Upper lobe of left lung (tissue), 6 donors: ENCODE data around the gene VPS39. TPM values are rescaled to one million over a fixed set of nuclear protein-coding genes. Genes with fewer than 3 reads are reported as not detected.

Experiments used
- ATAC-seq, 2 donors: fragments of 200-7000 bp; cut with Tn5 transposase; one replicate each; pipeline ENCODE4 v1.9.1; 2022; ENCODE audit warnings: mild to moderate bottlenecking in 2 of 2, moderate library complexity in 2 of 2; ENCODE audit not compliant: low FRiP score in 2 of 2
- DNase-seq, 2 donors: peaks; one replicate each; pipeline ENCODE4 v3.0.0-alpha.2; 2019 to 2020
- H3K27ac ChIP-seq, 4 donors: fragments of 200-600 bp; sonication (generic); one replicate each; pipeline ENCODE4 v1.5.1; 2016 to 2019
- H3K27me3 ChIP-seq, 4 donors: fragments of 200-600 bp; sonication (generic); one replicate each; pipeline ENCODE4 v1.5.1; 2017 to 2019
- H3K36me3 ChIP-seq, 4 donors: fragments of 200-600 bp; sonication (generic); one replicate each; pipeline ENCODE4 v1.5.1; 2016 to 2019
- H3K4me1 ChIP-seq, 4 donors: fragments of 200-600 bp; sonication (generic); one replicate each; pipeline ENCODE4 v1.5.1; 2018 to 2019
- H3K4me3 ChIP-seq, 4 donors: fragments of 200-600 bp; sonication (generic); one replicate each; pipeline ENCODE4 v1.5.1; 2017 to 2019; ENCODE audit warnings: mild to moderate bottlenecking in 2 of 4, moderate library complexity in 1 of 4
- H3K9me3 ChIP-seq, 4 donors: fragments of 200-600 bp; sonication (generic); one replicate each; pipeline ENCODE4 v1.5.1; 2018 to 2019
- CTCF ChIP-seq, 6 experiments: fragments of 450-650 bp in 4 of 6; fragments of 200-600 bp in 2 of 6; sonication (generic) in 2 of 6; IDR thresholded peaks; one replicate each; pipeline ENCODE4 v1.5.1; 2016 to 2019; ENCODE audit warnings: antibody characterized with exemption in 6 of 6
- EP300 ChIP-seq, 4 donors: sonication (generic); formaldehyde crosslinking; IDR thresholded peaks; one replicate each; pipeline ENCODE4 v1.5.1; 2017; ENCODE audit warnings: antibody characterized with exemption in 4 of 4, control low read depth in 2 of 4
- POLR2A ChIP-seq, 4 donors: fragments of 450-650 bp; IDR thresholded peaks; one replicate each; pipeline ENCODE4 v1.5.1; 2016 to 2017; ENCODE audit warnings: antibody characterized with exemption in 4 of 4, mild to moderate bottlenecking in 2 of 4
- POLR2AphosphoS5 ChIP-seq, 2 donors: sonication (generic); formaldehyde crosslinking; IDR thresholded peaks; one replicate each; pipeline ENCODE4 v1.5.1; 2017; ENCODE audit warnings: antibody characterized with exemption in 2 of 2
- WGBS, 2 donors: methylation state at CpG; one replicate each; pipeline ENCODE4 v1.1.5; 2017 to 2018; 5-methylcytosine and 5-hydroxymethylcytosine counted together
- total RNA-seq, 6 donors: library from RNA; depleted of rRNA in 4 of 6; stranded (reverse); fragments of >200 nt in 4 of 6; gene quantifications; one replicate each; pipeline versions ENCODE4 v1.1.0 to v1.2.1, GENCODE V29; 2016 to 2021
- donor health status: DM: no; HTN: no; CAD: no; lungs with moderate emphysema.
- donor health status: DM: no; HTN: yes; CAD: no; lungs with severe emphysema.

The VPS39 gene
- total RNA-seq, 6 donors from 2014 or later = 56.4 to 325 (median 85.3) TPM

GRCh38 chr15:42133886-42134502 is 74.1 kb downstream of the VPS39 start:
- H3K27me3 ChIP-seq = no peaks in the 10 kb centered on the region
- H3K4me1 ChIP-seq = peaks cover 0 to 6% (median 2%) of the 10 kb centered on the region in 4 donors
- H3K9me3 ChIP-seq = no peaks in the 10 kb centered on the region
- H3K27ac ChIP-seq = no peak overlapping the region
- ATAC-seq = peak; percentile 57 to 76
- peak; percentile 29 to 65 for DNase-seq
- WGBS, 2 donors = 65 to 69% methylated on average over 11 of the region's 11 CpGs
- peak; percentile 46 to 67 (median 60) for TF ChIP-seq CTCF (IDR thresholded peaks at IDR 0.05)
- no peak for TF ChIP-seq POLR2A (IDR thresholded peaks at IDR 0.05)
- H3K36me3 ChIP-seq = no peaks in the 10 kb centered on the region
- no peak overlapping the region for H3K4me3 ChIP-seq

- ATAC-seq = no peak
Measured at GRCh38 chr15:42133356-42133755, 74.7 kb downstream of the VPS39 start.

GRCh38 chr15:42131826-42132806 is 76.0 kb downstream of the VPS39 start:
- 62 to 77% methylated on average over 9 of the region's 9 CpGs for WGBS, 2 donors
- Histone ChIP-seq H3K27ac (peak overlapping the region in 1 of 4 donors; percentile 34), H3K4me1 (peaks cover 0 to 6% (median 2%) of the 10 kb centered on the region in 4 donors), H3K36me3 (no peaks in the 10 kb centered on the region), H3K4me3 (no peak overlapping the region), H3K27me3 (no peaks in the 10 kb centered on the region), H3K9me3 (no peaks in the 10 kb centered on the region)
- TF ChIP-seq EP300 (IDR thresholded peaks at IDR 0.05) (no peak), POLR2A (IDR thresholded peaks at IDR 0.05) (peak in 1 of 4 donors; percentile 21), POLR2AphosphoS5 (IDR thresholded peaks at IDR 0.05) (peak in 1 of 2 donors; percentile 26)
- DNase-seq (peak in 1 of 2 donors; percentile 84), ATAC-seq (peak; percentile 40 to 87)

More at GRCh38 chr15:42133356-42133755, 74.7 kb downstream of the VPS39 start:
- Histone ChIP-seq H3K27me3 (no peaks in the 10 kb centered on the region), H3K4me1 (peaks cover 0 to 6% (median 2%) of the 10 kb centered on the region in 4 donors), H3K36me3 (no peaks in the 10 kb centered on the region), H3K9me3 (no peaks in the 10 kb centered on the region), H3K4me3 (no peak overlapping the region), H3K27ac (no peak overlapping the region)
- 87 to 90% methylated on average over 4 of the region's 4 CpGs for WGBS, 2 donors
- DNase-seq = no peak
- TF ChIP-seq CTCF (IDR thresholded peaks at IDR 0.05) (no peak), POLR2A (IDR thresholded peaks at IDR 0.05) (no peak), EP300 (IDR thresholded peaks at IDR 0.05) (no peak), POLR2AphosphoS5 (IDR thresholded peaks at IDR 0.05) (no peak)

DNA sequence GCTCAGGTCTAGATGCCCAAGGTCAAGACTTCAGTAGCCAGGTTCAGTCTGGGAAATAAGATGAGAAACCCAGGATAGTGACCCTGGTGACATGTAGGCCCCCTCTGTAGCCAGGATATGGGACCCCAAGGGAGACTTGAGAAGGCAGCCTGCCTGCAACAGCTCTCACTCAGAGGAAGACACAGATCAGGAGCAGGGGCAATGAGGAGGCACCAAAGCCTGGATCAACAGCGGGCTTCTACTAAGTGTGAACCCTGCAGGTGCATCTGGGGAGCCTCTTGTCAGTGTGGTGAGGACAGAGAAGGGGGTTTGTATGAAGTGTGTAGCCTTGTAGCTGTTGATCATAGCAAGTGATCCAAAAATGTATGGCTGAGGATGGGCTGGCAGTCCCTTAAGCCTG is 77.1 kb downstream of the VPS39 start:
- TF ChIP-seq POLR2A (IDR thresholded peaks at IDR 0.05) = no peak
- TF ChIP-seq EP300 (IDR thresholded peaks at IDR 0.05) = no peak
- TF ChIP-seq POLR2AphosphoS5 (IDR thresholded peaks at IDR 0.05) = no peak
- no peak for TF ChIP-seq CTCF (IDR thresholded peaks at IDR 0.05)
- H3K9me3 ChIP-seq = no peaks in the 10 kb centered on the region
- DNase-seq (no peak), ATAC-seq (no peak)
- 88 to 100% methylated on average over 1 of the region's 1 CpG for WGBS, 2 donors
- H3K27me3 ChIP-seq = no peaks in the 10 kb centered on the region
- H3K4me3 ChIP-seq = no peak overlapping the region
- no peaks in the 10 kb centered on the region for H3K36me3 ChIP-seq
- H3K4me1 ChIP-seq = peaks cover 0 to 6% (median 2%) of the 10 kb centered on the region in 4 donors
- no peak overlapping the region for H3K27ac ChIP-seq
